Endodermal cell (in vitro differentiated cells): ENCODE measurements around the gene C1QTNF12. TPM values are rescaled to one million over a fixed set of nuclear protein-coding genes. Genes with fewer than 3 reads are reported as not detected.

ENCODE experiments used
- DNase-seq: peaks from one replicate; pipeline ENCODE4 v3.0.0-alpha.2; 2017
- H3K27ac ChIP-seq: 2 replicates; pipeline ENCODE4 v1.5.1; 2013; ENCODE audit warnings: mild to moderate bottlenecking, low read depth, low read length, moderate library complexity
- H3K27me3 ChIP-seq: 2 replicates; pipeline ENCODE4 v1.6.1; 2013; ENCODE audit warnings: mild to moderate bottlenecking, low read length, moderate library complexity; ENCODE audit not compliant: insufficient read depth, control insufficient read depth, poor library complexity, severe bottlenecking
- H3K36me3 ChIP-seq: 2 replicates; pipeline ENCODE4 v1.7.0; 2013; ENCODE audit warnings: mild to moderate bottlenecking, low read length, moderate library complexity; ENCODE audit not compliant: control insufficient read depth, insufficient read depth
- H3K4me1 ChIP-seq: one replicate; pipeline ENCODE4 v1.7.0; 2013; ENCODE audit warnings: low read length; ENCODE audit not compliant: control insufficient read depth, insufficient read depth
- H3K4me3 ChIP-seq: 2 replicates; pipeline ENCODE4 v1.5.1; 2013; ENCODE audit warnings: mild to moderate bottlenecking, low read length, moderate library complexity
- H3K9ac ChIP-seq: 2 replicates; pipeline ENCODE4 v1.6.1; 2013; ENCODE audit warnings: mild to moderate bottlenecking, low read length, moderate library complexity; ENCODE audit not compliant: poor library complexity, severe bottlenecking; ENCODE audit errors: extremely low read depth
- H3K9me3 ChIP-seq: 2 replicates; pipeline ENCODE4 v1.6.1; 2013; ENCODE audit warnings: mild to moderate bottlenecking, low read length, moderate library complexity; ENCODE audit not compliant: control insufficient read depth
- H3K27ac Mint-ChIP-seq: 2 replicates; pipeline ENCODE4 v1.8.0; 2020; ENCODE audit warnings: mixed read lengths
- H3K27me3 Mint-ChIP-seq: 2 replicates; pipeline ENCODE4 v1.8.0; 2021; ENCODE audit warnings: mild to moderate bottlenecking, mixed read lengths; ENCODE audit not compliant: insufficient read depth
- H3K36me3 Mint-ChIP-seq: 2 replicates; pipeline ENCODE4 v1.8.0; 2020; ENCODE audit warnings: low read depth, mixed read lengths
- H3K4me1 Mint-ChIP-seq: 2 replicates; pipeline ENCODE4 v1.8.0; 2020; ENCODE audit warnings: mixed read lengths
- H3K4me3 Mint-ChIP-seq: 2 replicates; pipeline ENCODE4 v1.8.0; 2020; ENCODE audit warnings: mild to moderate bottlenecking, moderate library complexity, mixed read lengths
- H3K9me3 Mint-ChIP-seq: 2 replicates; pipeline ENCODE4 v1.8.0; 2020; ENCODE audit warnings: mild to moderate bottlenecking, mixed read lengths
- WGBS, 2 experiments: methylation state at CpG; one replicate each; pipeline versions ENCODE4 v1.1.5 to v1.1.7; 2013; ENCODE audit warnings: missing lambda C conversion rate in 2 of 2, mixed read lengths in 1 of 2; ENCODE audit not compliant: insufficient coverage in 1 of 2, insufficient read length in 1 of 2; 5-methylcytosine and 5-hydroxymethylcytosine counted together
- total RNA-seq, 2 donors: library from RNA; stranded (reverse); fragmentation: NEBNext Ultra II Directional in 1 of 2; extraction: Animal tissue kit (Norgen Biotek cat#: 25700) in 1 of 2; gene quantifications; 2 replicates in 1 of 2; 3 replicates in 1 of 2; pipeline ENCODE4 v1.2.1, GENCODE V29; 2021
- TF ChIP-seq, protein P1 (sequence below): fragments of 200-600 bp; sonication (generic); conservative IDR thresholded peaks from 2 replicates; pipeline ENCODE4 v1.5.0; 2021; ENCODE audit warnings: antibody characterized with exemption, mild to moderate bottlenecking

The C1QTNF12 gene
- total RNA-seq, 2 donors from 2014 or later: 8.1 to 13.5 TPM

DNA sequence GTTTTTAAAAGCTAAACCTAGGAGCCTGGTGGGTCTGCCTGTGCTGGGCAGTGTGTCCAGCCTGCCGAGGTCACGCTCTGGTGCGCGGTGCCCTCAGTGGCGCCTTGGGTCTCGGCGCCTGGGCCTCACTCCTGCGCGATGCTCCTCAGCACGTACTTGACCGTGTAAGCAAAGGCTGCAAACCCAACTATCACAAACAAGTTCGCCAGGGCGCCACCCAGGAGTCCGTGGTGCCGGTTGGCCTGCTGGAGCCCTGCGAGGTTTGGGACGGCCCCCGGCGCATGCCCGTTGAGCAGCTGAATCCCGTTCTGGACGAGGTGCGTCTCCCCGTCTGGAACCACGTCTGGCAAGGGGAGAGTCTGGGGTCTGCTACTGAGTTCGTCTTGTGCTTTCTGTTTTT is 8.6 kb upstream of the C1QTNF12 start:
- no peak for DNase-seq
- Mint-ChIP-seq H3K27ac (no peak overlapping the region), H3K27me3 (no peaks in the 10 kb centered on the region), H3K4me1 (peaks cover 8% of the 10 kb centered on the region), H3K9me3 (no peaks in the 10 kb centered on the region), H3K4me3 (no peak overlapping the region), H3K36me3 (peaks cover 61% of the 10 kb centered on the region)
- WGBS, 2 experiments: 94 to 96% methylated on average over 19 to 26 of the region's 26 CpGs
- Histone ChIP-seq H3K4me1 (no peaks in the 10 kb centered on the region), H3K36me3 (peaks cover 51% of the 10 kb centered on the region), H3K9ac (no peak overlapping the region), H3K27ac (no peak overlapping the region), H3K4me3 (no peak overlapping the region), H3K9me3 (no peaks in the 10 kb centered on the region), H3K27me3 (no peaks in the 10 kb centered on the region)
- TF ChIP-seq, protein P1, sequence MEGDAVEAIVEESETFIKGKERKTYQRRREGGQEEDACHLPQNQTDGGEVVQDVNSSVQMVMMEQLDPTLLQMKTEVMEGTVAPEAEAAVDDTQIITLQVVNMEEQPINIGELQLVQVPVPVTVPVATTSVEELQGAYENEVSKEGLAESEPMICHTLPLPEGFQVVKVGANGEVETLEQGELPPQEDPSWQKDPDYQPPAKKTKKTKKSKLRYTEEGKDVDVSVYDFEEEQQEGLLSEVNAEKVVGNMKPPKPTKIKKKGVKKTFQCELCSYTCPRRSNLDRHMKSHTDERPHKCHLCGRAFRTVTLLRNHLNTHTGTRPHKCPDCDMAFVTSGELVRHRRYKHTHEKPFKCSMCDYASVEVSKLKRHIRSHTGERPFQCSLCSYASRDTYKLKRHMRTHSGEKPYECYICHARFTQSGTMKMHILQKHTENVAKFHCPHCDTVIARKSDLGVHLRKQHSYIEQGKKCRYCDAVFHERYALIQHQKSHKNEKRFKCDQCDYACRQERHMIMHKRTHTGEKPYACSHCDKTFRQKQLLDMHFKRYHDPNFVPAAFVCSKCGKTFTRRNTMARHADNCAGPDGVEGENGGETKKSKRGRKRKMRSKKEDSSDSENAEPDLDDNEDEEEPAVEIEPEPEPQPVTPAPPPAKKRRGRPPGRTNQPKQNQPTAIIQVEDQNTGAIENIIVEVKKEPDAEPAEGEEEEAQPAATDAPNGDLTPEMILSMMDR: no peak

DNA sequence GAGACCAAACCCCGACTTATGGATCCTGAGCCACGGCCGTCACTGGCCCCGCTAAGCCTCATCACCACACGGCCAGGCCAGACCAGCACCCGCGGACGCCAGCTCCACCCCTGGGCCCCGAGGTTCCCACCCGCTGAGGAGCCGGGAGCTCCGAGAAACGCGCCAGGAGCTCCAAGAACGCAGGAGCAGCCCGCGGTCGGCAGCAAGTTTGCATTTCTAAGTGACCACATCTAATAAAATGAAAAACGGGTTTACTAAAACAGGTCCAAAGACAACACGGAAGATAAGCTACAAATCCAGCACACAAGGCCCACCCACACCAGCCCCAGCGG is 8.1 kb upstream of the C1QTNF12 start:
- H3K27me3 ChIP-seq: no peaks in the 10 kb centered on the region
- no peaks in the 10 kb centered on the region for H3K9me3 ChIP-seq
- peaks cover 47% of the 10 kb centered on the region for H3K36me3 ChIP-seq
- H3K9ac ChIP-seq: no peak overlapping the region
- Mint-ChIP-seq H3K9me3 (no peaks in the 10 kb centered on the region), H3K36me3 (peaks cover 56% of the 10 kb centered on the region), H3K27me3 (no peaks in the 10 kb centered on the region), H3K4me3 (no peak overlapping the region), H3K4me1 (peaks cover 8% of the 10 kb centered on the region), H3K27ac (no peak overlapping the region)
- WGBS, 2 experiments: 95 to 100% methylated on average over 16 to 21 of the region's 21 CpGs
- H3K4me3 ChIP-seq: no peak overlapping the region
- no peak for DNase-seq
- no peaks in the 10 kb centered on the region for H3K4me1 ChIP-seq
- TF ChIP-seq, protein P1: no peak
- H3K27ac ChIP-seq: no peak overlapping the region

DNA sequence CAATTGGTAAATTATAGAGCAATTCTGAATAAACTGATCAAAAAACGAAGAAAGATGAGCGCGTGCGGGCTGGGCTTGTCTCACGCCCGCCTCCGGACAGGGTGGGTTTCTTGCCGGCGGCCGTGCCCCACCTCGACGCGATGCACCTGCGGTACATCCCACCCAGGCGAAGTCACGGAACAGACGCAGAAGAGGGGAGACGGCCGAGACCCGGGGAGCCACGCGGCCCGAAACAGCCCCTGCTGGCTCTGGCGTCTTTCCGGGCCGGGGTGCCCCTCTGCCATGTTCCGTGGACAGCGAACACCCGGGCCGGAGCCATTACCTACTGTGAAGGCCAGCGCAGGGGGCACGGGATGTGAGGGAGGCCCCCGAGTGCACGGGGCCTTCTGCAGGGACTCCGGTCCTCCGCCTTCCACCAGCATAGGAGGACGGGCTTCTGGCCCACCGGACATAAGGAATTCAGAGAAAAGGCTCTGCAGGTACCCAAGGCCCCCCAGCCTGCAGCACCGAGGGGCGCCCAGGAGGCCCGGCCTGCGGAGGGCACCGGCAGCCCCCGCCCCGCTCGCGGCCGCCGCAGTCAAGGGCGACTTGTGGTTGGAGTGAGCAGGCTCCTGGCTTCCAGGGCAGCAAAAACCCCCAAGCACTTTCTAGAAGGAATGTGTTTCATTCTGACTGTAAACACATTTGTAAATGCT is 7.6 kb upstream of the C1QTNF12 start:
- no peaks in the 10 kb centered on the region for H3K4me1 ChIP-seq
- H3K9ac ChIP-seq: no peak overlapping the region
- TF ChIP-seq, protein P1: no peak
- no peaks in the 10 kb centered on the region for H3K9me3 ChIP-seq
- H3K27ac Mint-ChIP-seq: no peak overlapping the region
- no peaks in the 10 kb centered on the region for H3K27me3 ChIP-seq
- H3K36me3 ChIP-seq: peaks cover 42% of the 10 kb centered on the region
- 97% methylated on average over 44 to 50 of the region's 50 CpGs for WGBS, 2 experiments
- H3K27me3 Mint-ChIP-seq: no peaks in the 10 kb centered on the region
- no peak overlapping the region for H3K27ac ChIP-seq
- H3K4me3 ChIP-seq: no peak overlapping the region
- DNase-seq: no peak
- peaks cover 51% of the 10 kb centered on the region for H3K36me3 Mint-ChIP-seq
- H3K9me3 Mint-ChIP-seq: no peaks in the 10 kb centered on the region
- no peak overlapping the region for H3K4me3 Mint-ChIP-seq
- peaks cover 8% of the 10 kb centered on the region for H3K4me1 Mint-ChIP-seq
